AG04449 (cell line): ENCODE results near the gene MEIS2.

Experiments used
- CTCF ChIA-PET: fragments of 350-600 bp; formaldehyde crosslinking; extraction: SDS; loops from one replicate; lab custom pipeline; 2021; ENCODE audit warnings: antibody characterized with exemption; lab: Yijun Ruan, JAX
- POLR2A ChIA-PET: fragments of 400-600, 350-600 bp; formaldehyde crosslinking; extraction: SDS; loops from one replicate; lab custom pipeline; 2020; ENCODE audit warnings: antibody characterized with exemption, inconsistent platforms; lab: Yijun Ruan, JAX
- DNase-seq: peaks from one replicate; pipeline ENCODE4 v3.0.0-alpha.2; 2010; ENCODE audit warnings: low read depth, low spot score
- H3K4me3 ChIP-seq: 2 replicates; pipeline ENCODE4 v1.5.1; 2011; ENCODE audit warnings: low read depth, mild to moderate bottlenecking, control low read depth, low read length
- TF ChIP-seq, protein P1 (sequence below): IDR thresholded peaks from one replicate; pipeline ENCODE4 v1.5.1; 2011; ENCODE audit warnings: mild to moderate bottlenecking, moderate library complexity, low read length, control low read depth, inconsistent platforms; ENCODE audit not compliant: insufficient read depth; ENCODE audit errors: missing control alignments

Gene MEIS2

DNA sequence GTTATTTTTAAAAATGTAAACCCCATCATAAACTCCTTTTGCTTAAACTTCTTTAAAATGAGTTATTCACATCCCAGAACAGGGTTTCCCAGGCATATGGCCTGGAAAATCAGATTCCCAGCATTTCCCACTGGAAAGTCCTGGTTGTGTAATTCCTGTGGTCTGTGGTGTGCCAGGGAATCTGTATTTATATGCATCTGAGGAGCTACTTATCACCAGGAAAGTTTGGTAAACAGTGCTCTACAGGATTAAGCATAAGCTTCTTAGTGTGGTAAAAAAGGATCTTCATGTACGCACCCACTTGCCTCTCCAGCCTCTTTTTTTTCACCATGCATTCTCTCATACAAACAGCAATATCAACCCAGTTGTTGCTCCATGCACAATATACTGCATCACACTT lies 28.2 kb downstream of the MEIS2 start:
- CTCF ChIA-PET = no interaction called here
- TF ChIP-seq, protein P1, sequence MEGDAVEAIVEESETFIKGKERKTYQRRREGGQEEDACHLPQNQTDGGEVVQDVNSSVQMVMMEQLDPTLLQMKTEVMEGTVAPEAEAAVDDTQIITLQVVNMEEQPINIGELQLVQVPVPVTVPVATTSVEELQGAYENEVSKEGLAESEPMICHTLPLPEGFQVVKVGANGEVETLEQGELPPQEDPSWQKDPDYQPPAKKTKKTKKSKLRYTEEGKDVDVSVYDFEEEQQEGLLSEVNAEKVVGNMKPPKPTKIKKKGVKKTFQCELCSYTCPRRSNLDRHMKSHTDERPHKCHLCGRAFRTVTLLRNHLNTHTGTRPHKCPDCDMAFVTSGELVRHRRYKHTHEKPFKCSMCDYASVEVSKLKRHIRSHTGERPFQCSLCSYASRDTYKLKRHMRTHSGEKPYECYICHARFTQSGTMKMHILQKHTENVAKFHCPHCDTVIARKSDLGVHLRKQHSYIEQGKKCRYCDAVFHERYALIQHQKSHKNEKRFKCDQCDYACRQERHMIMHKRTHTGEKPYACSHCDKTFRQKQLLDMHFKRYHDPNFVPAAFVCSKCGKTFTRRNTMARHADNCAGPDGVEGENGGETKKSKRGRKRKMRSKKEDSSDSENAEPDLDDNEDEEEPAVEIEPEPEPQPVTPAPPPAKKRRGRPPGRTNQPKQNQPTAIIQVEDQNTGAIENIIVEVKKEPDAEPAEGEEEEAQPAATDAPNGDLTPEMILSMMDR = no peak

DNA sequence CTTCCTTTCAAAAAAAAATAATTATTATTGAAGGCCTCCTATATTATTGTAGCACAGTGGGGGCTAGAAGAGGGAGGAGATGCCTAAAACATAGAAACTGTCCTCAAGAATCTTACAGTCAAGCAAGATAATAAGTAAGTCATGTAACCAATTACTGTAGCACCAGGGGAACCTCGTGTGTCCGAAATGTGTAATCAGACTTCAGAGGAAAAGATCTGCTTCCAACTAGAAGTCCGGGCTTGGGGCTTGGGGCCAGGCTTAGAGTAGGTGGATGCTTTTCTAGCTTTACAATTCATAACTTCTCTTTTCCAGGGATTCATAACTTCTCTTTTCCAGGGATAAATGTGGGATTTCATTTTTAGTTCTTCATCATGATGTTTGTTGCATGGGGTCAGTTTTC lies 29.2 kb downstream of the MEIS2 start:
- CTCF ChIA-PET = no interaction called here
- H3K4me3 ChIP-seq = no peak overlapping the region
- TF ChIP-seq, protein P1 = no peak
- POLR2A ChIA-PET = no interaction called here
- no peak for DNase-seq

More for the DNA sequence above, 28.2 kb downstream of the MEIS2 start:
- DNase-seq = no peak
- H3K4me3 ChIP-seq = no peak overlapping the region
- POLR2A ChIA-PET = no interaction called here

DNA sequence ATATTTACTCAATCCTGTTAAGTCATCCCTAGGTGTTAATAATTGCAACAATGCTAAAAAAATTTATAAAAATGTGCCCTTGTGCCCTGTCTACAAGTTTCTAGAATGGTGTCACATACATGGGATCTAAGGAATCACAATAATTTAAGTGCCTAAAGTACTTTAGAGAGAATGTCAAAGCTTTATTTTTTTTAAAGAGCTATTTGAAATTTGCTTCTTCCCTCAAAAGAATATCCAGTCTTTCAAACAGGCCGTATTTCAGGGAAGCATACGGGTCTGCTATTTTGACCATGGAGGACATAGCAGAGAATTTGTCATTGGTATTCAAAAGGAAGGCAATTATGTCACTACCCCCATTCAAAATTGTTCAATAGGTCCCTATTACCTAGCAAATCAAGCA lies 29.7 kb downstream of the MEIS2 start:
- CTCF ChIA-PET = interaction anchor here (0.7 kb wide), 1 partner anchor 9 kb away, joined by 4 read pairs; no protein-coding TSS in a partner anchor
- POLR2A ChIA-PET = no interaction called here
- TF ChIP-seq, protein P1 = no peak
- no peak overlapping the region for H3K4me3 ChIP-seq
- DNase-seq = no peak

GRCh38 chr15:37061996-37062395 lies 38.4 kb downstream of the MEIS2 start:
- no peak for DNase-seq
- H3K4me3 ChIP-seq = no peak overlapping the region
- ChIA-PET POLR2A (no interaction called here), CTCF (no interaction called here)
- TF ChIP-seq, protein P1 = no peak

- TF ChIP-seq, protein P1 = no peak
- CTCF ChIA-PET = interaction anchor here (0.6 to 2.2 kb wide), 5 partner anchors 10 to 1844 kb away, joined by 3 to 10 read pairs (median 3); no protein-coding TSS in a partner anchor
- H3K4me3 ChIP-seq = no peak overlapping the region
- POLR2A ChIA-PET = no interaction called here
- DNase-seq = peak; percentile 57
Measured at GRCh38 chr15:37059086-37059485, 41.3 kb downstream of the MEIS2 start.

GRCh38 chr15:37058316-37058985 lies 41.9 kb downstream of the MEIS2 start:
- ChIA-PET POLR2A (no interaction called here), CTCF (interaction anchor here (0.8 to 2.2 kb wide), 2 partner anchors 10 to 834 kb away, joined by 3 to 10 read pairs; no protein-coding TSS in a partner anchor)
- no peak for DNase-seq
- TF ChIP-seq, protein P1 = no peak
- no peak overlapping the region for H3K4me3 ChIP-seq
